NK-92 treated with Interleukin-12 subunit alpha and Interleukin-12 subunit beta, amount 100 ng/mL, for 24 hours (cell line): ENCODE measurements around the gene LIPT1.
"Not testable (repeated sequence)": the region's sequence is repeated elsewhere in the genome, so short reads cannot be mapped to it uniquely, and the experiment has no call there.

Experiments used
- DNase-seq: peaks from one replicate; lab custom pipeline; 2025; lab: John Stamatoyannopoulos, UW

LIPT1 gene

DNA sequence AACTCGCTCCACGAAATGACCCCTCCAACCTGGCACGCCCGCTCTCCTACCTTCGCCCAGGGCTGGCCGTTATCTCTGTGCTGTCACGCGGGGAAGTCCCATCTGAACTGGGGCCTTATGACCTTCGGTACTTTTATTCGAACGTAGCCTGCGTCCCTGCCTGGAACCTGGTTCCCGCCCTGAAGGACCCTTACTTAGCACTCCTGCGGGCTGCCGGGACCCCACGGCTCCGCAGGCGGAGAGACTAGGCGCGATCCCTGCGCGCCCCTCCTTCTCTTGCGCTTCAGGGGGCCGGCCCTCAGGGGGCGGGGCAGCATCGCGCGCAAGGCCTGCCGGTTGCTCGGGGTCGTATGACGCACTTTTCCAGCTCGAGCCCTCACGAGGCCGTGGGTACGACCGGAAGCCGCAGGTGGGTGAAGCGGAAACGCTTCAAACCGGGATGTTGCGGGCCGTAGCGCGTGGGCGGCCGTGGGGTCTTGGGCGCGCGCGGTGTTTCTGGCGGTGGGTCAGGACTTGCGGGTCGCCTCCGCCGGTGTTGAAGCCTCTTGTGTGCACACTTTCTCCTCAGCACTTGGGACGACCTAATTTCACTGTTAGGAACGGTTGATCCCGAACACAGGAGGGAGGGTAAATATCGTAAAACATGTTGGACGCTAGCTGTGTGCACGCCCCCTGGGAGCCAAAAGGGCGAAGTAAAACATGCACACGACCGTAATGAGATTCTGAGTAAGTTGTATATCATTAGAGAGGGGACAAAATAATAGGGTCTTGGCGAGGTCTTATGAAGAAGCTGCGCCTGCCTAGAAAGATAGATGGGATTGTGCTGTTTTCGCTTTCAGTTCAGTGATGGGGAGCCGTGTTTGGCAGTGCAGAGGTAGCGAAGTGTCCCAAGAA is at the start of gene LIPT1, which contains the start of gene TSGA10:
Gene LIPT1, plus strand, starts transcription at position 325 of the 894 bp plus-strand sequence. CDS start 6,991 bp downstream, outside the sequence.
Gene TSGA10, minus strand, starts transcription at position 300 of the 894 bp plus-strand sequence. CDS start 45,503 bp downstream, outside the sequence.
- peak; percentile 85 for DNase-seq

DNA sequence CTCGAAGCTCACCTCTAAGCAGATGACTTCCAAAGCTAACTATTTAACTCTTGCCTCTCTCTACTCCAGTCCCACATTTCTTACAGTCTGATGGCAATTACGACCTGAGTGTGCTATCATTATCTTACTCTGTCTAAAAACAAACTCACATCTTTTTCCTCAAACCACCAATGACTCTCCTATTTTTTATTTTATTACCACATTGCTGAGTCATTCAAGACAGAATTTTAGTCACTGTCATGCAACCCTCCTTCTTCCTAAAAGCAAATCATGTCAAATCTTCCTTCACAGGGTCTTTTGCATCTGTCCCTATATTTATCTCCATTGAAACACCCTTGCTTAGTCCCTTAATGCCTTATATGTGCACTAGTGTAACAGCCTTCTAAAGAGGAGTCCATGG is 47.9 kb upstream of the LIPT1 start:
- no peak for DNase-seq

DNA sequence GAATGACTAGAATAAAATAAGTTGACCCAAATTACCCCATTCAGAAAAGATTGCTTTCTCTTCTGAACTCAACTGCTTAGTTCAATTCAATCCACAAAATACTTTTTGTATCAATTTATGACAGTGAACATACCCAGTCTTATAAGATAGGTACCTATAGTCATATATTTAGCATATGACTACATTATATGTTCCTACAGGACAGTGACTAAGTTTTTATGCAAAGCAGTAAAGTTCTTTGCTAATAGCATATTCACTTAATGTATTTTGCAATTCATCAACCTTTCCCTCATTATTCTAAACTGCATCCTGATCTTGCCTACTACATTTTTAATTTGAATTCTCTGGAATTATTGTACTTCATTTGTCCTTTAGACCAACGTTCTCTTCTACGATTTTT is 43.5 kb upstream of the LIPT1 start:
- DNase-seq = no peak

DNA sequence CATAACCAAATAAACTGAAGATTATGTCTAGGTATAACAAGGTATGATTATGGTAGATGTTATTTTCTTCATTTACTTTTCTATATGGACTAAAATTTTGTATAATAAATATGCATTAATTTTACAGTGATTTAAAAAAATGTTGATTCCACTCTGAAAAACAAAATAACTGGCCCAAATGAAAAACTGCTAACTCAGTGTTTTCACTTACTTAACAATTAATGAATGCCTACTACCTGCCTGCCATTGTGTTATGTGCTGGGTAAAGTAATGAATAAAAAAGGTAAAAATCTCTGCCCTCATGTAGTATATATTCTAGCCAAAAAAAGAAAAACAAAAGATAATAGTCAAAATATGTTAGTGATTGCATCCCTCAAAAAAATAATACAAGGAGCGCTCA is 42.8 kb upstream of the LIPT1 start:
- DNase-seq = no peak

DNA sequence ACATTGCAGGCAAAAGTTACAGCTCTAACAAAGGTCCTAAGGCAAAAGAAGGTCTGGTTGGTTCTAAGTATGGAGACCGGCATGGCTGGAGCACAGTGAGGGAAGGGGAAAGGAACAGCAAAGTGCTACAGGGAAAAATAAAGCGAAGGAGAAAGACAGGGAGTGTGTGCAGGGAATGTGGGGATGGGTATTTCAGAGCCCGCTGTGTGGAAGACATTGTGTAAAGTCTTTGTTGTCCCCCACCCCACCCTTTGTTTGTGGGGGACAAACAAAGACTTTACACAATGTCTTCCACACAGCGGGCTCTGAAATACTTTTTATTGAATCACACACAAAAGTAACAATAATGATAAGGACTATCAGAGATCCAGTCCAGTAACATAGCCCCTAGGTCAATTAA is 42.1 kb upstream of the LIPT1 start:
- DNase-seq = no peak

DNA sequence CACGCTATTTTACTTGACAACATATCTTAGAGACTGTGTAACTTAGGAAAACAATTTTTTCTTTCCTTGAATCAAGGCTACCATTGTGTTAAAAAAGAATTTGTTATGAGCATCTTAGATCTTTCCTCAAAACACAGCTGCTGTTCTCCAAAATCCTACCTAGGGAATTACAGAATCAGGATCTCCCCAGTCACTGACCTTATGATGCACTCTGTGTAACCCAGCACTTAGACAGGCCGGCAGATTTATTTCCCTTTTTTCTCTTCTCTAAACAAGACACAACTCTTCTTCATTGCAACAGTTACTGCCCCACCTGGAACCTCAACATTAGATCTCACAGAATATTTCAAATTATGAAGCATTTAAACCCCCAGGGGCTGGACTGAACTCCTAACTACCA is 26.8 kb upstream of the LIPT1 start:
- no peak for DNase-seq

DNA sequence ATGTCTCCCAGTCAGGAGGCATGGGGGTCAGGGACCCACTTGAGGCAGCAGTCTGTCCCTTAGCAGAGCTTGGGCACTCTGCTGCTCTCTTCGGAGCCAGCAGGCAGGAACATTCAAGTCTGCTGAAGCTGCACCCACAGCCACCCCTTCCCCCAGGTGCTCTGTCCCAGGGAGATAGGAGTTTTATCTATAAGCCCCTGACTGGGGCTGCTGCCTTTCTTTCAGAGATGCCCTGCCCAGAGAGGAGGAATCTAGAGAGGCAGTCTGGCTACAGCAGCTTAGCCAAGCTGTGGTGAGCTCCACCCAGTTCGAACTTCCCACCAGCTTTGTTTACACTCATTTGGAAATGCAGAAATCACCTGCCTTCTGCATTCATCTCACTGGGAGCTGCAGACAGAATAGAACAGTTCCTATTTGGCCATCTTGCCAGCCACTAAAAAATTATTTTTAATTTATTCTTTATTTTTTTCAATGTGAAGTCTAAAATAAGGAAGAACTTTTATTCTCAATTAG is 19.7 kb upstream of the LIPT1 start:
- not testable (repeated sequence) for DNase-seq

DNA sequence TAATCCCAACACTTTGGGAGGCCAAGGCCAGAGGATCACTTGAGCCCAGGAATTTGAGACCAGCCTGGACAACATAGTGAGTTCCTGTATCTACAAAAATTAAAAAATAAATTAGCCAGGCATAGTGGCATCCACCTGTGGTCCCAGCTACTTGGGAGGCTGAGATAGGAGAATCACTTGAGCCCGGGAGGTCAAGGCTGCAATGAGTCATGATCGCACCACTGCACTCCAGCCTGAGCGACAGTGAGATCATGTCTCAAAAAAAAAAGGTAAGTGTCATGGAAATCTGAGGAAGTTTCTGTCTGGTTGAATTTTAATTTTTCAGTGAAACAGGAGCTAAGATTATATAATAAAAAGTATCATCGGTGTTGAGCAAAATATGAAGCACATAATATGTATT is 15.8 kb upstream of the LIPT1 start:
- no peak for DNase-seq

DNA sequence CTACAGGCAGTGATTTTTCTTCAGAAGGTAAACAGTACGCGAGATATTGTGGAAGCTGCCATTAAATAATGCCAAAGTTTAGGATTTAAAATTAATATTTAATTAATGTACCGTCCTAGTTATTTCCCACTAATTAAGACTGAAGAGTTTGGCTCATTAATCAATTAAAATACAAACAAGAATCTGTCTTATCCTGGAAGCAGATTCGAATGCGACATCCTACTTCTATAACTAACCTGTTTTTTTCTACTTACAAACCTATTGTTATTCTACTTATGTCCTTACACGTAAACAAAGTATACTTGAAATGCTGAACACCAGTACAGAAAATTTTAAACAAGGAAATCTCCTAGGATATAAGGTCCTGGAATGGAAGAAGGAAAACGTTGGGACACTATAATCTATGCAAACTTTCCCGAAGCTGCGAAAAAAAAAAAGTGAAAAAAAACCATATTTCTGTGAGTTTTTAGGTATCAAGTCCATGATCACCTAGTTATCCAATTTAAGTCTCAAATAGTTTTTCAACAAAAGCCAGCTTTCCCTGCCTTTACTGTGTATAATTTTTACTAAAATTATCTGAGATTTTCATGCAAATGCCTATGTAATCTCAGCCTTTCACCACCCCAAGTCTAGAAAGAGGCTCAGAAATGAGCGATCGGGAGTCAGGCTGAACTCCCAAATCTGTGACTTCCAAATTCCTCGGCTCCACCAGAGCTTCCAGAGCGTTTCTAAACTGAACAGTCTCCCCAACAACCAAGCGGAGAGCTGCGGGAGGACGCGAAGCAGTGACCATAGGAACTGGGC is 14.5 kb upstream of the LIPT1 start:
- DNase-seq = no peak

DNA sequence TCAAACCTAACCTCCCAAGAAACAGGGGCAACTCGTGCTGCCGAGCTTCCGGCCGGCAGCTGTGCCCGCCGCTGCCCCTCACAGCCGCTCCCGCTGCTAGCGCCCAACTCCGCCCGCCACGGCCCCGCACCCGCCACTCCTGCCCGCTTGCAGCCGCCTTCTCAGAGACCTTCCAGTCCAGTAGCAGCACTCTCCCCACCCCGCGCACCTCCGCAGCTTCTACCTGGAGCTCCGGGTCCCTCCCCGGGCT is 14.0 kb upstream of the LIPT1 start:
- DNase-seq = no peak

DNA sequence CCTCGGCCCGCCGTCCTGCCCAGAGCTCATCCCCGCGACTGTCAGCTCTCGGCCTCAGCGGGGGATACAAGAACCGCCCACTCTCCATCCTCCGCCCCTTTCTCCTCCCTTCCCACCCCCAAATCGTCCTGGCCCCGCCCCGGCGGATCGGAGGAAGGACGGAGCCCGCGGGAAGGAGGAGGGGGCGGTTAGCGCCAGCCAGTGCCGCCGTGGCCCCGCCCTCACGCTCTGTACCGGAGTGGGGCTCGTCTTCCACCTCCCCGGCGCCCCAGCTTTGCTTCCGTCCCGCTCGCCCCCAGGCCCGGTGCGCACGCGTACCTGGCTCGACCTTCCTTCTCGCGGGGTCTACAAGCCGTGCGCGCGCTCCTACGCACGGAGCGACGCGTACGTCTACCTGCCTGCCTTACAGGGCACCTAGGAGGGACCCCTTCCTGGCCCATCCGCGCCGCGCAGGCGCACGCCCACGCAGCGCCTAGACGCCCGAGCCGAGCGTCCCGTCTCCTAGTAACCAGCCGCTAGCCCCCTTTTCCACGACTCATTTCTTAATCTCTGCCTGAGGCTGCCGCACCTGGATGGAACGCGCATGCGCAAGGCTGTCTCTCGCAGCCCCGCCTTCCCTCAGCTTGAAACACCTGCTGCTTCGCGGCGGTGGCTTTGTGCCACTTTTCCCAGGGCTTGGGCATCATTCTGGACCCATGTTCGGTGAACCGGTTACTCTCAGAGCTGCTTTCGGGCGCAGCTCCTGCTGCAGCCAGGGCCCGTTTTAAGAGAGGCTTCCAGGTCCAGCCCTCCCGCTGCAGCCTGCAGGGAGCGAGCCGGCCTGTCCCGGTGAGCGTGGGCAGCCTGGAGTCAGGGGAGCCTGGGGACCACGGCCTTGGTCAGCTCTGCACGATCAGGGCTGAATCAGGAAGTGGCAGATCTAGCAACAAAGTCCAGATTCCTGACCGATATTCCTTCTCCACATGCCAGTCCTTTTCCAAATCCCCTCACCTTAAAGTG is 13.4 kb upstream of the LIPT1 start, which contains the start of gene C2orf15:
Gene C2orf15, plus strand, starts transcription at position 598 of the 999 bp plus-strand sequence. CDS start 8,852 bp downstream, outside the sequence.
- peak; percentile 89 for DNase-seq

DNA sequence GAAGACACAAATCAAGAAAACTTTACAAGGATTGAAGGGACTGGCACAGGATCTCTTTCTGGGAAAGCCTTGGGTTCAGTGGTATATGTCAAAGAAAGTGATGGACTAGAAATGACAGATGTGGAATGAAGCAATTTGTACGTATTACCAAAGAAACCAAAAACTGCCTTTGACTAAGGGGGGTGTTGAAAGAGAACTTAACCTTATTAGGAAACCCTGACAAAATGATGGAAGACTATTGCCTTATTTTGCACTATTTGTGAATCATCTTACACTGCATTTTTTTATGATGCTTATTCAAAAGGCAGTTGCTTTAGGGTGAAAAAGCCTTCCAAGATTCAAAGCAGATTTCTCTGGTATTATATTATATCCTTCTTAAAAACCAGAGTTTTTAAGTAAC is 4.1 kb upstream of the LIPT1 start:
- no peak for DNase-seq

DNA sequence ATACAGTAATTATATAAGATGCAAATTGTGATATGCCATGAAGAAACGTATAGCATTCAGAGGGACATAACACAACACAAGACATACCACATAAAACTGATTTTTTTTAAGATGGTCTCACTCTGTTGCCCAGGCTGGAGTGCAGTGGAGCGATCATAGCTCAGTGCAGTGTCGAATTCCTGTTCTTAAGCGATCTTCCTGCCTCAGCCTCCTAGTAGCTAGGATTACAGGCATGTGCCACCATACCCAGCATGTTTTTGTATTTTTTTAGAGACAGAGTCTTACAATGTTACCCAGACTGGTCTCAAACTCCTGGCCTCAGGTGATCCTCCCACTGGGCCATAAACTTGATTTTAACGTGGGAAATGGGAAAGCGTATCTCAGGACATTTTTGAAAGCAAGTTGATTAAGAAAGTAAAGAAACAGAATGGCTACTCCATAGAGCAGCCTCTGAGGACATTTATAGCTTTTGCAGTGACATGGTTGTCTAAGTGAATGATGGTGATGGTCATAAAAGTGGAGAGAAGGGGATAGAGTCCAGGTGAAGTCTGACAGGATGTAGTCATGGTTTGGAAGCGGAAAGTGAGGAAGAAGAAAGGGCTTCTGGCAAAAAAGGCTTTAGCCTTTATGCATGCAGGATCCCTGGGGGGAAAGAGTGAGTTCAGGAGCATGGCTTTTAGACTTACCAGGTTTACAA is 2.4 kb upstream of the LIPT1 start:
- DNase-seq = no peak

DNA sequence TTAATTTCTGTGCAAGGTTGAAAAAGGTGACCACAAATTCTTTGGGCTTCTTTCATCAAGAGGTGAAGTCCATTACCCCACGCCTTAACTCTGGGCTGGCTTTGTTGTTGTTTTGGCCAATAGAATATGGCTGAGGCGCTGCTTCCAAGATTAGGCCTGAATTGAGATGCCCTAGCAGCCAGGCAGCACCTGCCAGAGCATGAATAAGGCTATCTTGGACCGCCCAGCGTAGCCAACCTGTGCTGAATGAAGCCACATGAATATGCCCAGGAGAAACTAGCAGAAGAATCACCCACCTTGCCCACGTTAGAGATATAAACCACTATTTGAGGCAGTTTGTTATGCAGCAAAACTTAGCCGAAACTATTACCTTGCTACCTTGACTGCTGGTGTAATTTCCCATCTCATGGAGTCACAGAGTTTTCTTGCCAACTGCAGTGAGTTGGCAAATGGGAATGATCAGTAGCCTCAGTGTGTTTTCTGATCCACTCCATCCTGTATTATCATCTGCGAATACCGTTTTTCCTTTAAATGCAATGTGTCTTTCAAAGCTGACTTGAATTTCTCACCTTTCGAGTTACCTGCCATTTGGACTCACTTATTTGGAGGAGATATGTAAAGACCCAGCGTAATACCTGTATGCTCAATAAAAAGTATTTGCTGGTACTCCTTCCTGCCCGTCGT is 704 bp upstream of the LIPT1 start:
- no peak for DNase-seq

DNA sequence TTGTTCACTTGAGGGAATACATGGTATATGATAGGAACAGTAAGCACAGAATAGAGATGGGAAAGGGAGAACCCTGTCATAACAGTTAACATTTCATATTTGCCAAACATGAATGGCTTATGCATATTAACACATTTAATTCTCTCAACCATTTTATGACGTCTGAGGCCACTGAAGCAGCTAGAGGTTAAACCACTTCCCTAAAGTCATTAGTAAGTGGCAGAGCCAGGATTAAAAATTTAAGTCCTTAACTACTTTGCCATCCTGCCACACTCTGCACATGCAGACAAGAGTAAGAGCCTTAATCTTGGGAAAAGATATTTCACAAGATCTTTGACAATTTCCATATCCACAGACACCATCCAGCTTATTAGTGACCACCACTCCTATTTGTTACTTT is 2.1 kb downstream of the LIPT1 start:
- DNase-seq = no peak

DNA sequence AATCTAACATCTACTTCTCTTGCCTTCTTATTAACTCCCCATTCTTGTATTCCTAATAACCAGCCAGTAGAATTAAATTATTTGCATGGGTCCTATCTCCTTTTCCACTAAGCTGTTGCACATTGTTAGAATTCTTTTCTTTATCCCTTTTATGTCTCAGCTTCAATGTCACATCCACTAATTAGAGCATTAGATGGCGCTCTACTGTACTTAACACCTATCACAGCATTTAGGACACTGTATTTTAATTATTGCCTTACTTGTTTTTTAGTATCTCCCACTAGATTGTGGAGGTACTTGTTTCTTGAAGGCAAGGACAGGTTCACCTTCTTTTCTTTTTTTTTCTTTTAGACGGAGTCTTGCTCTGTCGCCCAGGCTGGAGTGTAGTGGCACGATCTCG is 3.8 kb downstream of the LIPT1 start:
- no peak for DNase-seq

DNA sequence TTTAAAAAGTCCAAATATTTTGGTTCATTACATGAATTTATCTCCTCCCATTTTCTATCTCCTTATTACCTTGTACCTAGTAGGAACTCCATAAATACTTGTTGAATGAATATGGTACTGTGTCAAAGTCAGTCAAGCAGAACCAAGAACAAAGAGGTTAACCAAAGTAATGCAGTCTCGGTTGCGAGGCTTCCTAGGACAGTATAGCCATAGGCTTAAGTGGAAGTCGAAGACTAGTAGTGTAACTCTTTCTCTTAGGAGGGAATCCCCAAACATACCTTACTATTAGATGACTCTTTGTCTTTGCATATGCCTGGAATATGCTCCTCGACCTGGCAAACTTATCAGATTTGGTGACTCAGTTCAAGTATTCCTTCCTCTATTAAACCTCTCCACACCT is 4.8 kb downstream of the LIPT1 start:
- DNase-seq = no peak

DNA sequence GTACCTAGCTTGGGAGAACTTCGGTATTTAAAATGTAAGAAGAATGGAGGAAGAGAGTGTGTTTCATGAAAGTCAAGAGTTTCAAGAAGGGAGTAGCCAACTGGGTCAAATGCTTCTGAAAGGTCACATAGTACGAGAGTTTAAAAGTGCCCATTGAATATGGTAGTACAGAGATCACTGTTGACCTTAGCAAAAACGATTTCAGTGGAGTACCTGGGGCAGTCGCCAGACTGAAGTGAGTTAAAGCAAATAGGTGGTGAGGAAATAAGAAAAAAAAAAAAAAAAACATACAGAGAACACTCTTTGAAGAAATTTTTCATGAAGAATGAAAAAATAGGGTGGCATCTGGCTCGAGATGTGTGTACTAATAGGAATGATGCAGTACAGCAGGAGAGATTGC is 11.5 kb downstream of the LIPT1 start:
- no peak for DNase-seq

DNA sequence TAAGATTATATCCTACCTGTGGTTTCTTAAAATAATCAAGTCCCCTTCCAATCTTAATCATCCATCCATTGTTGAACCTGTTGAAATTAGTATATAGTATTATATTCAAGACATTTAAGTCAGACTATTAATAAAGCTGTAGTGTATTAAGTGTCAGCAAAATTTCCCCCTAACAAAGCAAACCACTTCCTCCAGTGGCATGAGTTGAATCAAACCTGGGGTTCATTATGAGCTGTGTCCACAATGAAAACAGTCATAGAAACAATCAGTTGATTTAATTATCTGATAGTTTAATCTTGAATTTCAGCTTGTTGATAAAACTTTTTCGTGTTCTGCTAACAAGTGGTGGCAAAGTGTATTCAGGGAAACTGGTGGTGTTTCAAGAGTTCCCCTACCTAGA is 14.8 kb downstream of the LIPT1 start:
- no peak for DNase-seq

DNA sequence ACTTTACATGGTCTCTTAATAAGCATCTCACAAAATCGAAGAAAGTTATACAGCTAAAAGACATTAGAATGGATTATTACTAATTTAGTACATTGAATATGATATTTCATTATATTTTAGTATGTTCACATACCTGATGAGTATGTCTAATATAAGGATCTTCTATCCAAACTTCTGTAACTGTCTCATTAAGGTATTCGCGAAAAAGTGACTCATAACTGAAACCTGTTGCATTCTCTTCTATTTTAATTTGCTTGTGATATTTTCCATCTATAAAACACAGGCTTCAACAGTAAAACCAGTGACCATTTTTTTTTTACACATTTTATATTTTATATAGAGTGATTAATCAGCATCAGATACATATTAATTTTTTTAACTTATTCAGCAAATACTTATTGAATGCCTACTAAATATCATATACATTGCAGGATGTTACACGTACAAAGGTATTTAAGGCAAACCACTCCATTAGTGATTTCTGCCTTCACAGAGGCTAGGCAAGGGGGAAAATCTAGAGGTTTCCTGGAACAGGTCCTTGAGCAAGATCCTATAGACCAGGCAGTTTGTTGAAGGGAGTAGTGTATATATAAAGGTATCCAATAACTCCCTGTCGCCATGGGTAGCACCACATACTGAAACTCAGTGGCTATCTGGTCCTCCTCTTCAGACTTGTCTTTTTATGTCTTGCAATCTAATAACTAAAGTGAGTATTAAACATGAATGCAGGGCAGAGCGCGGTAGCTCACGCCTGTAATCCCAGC is 16.8 kb downstream of the LIPT1 start:
- no peak for DNase-seq
